GM19468 (cell line): ENCODE results near the gene TNFRSF1A.

Experiments used
- ATAC-seq: cut with Tn5 transposase; IDR thresholded peaks from one replicate; pipeline ENCODE4 v1.9.1; 2021; ENCODE audit warnings: mild to moderate bottlenecking, moderate library complexity, moderate number of reproducible peaks; ENCODE audit not compliant: unreplicated experiment; ENCODE audit errors: extremely low read depth

TNFRSF1A gene

GRCh38 chr12:6328045-6328779 is 13.7 kb downstream of the TNFRSF1A start:
- no peak for ATAC-seq

- ATAC-seq: no peak
These were observed 14.4 kb downstream of the TNFRSF1A start for GRCh38 chr12:6327229-6328041.

- no peak for ATAC-seq
These were observed 15.3 kb downstream of the TNFRSF1A start for GRCh38 chr12:6326316-6327228.

- no peak for ATAC-seq
These were observed 16.7 kb downstream of the TNFRSF1A start for GRCh38 chr12:6324936-6325750.

GRCh38 chr12:6323995-6324711 is 17.7 kb downstream of the TNFRSF1A start:
- ATAC-seq: no peak

GRCh38 chr12:6323340-6323994 is 18.4 kb downstream of the TNFRSF1A start:
- ATAC-seq: no peak

GRCh38 chr12:6322969-6323339 is 18.9 kb downstream of the TNFRSF1A start:
- no peak for ATAC-seq

GRCh38 chr12:6322352-6322751 is 19.5 kb downstream of the TNFRSF1A start:
- no peak for ATAC-seq

- ATAC-seq: no peak
These were observed 20.0 kb downstream of the TNFRSF1A start for GRCh38 chr12:6321905-6322304.

GRCh38 chr12:6319446-6319845 is 22.4 kb downstream of the TNFRSF1A start:
- ATAC-seq: no peak

GRCh38 chr12:6318440-6318879 is 23.4 kb downstream of the TNFRSF1A start:
- no peak for ATAC-seq

GRCh38 chr12:6317693-6318439 is 24.0 kb downstream of the TNFRSF1A start:
- no peak for ATAC-seq

- no peak for ATAC-seq
These were observed 24.8 kb downstream of the TNFRSF1A start for GRCh38 chr12:6316921-6317692.

GRCh38 chr12:6315704-6316597 is 25.9 kb downstream of the TNFRSF1A start:
- no peak for ATAC-seq

- ATAC-seq: no peak
These were observed 26.7 kb downstream of the TNFRSF1A start for GRCh38 chr12:6315184-6315583.

GRCh38 chr12:6314776-6315175 is 27.1 kb downstream of the TNFRSF1A start:
- ATAC-seq: no peak
